ENCODE measurements around the gene LRRC3B. TPM values are rescaled to one million over a fixed set of nuclear protein-coding genes. Genes with fewer than 3 reads are reported as not detected.

LRRC3B gene
- total RNA-seq, 2 experiments from 2014 or later: not detected

DNA sequence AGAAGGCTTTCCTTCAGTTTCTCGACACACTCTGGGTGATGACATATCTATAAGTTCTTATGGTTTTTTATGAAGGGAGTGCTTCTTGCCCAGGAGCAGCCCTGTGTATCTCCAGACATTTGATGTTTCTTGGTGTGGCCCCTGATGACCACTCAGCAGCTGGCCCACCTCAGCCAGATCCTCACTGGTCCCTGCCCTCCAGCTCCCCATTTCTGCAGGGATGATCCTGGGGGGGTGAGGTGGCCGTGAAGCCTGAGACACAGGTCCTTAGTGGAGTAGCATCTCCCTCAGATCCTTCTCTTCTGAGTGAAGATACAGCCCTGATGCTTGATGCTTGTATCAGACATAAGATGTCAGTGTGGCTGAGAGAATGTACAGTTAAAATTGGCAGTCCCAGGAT lies 127.7 kb downstream of the LRRC3B start:
- no peak overlapping the region for H2AFZ ChIP-seq (ENCODE audit: low read length)
- H3K9me2 ChIP-seq (ENCODE audit: insufficient read depth, low read length): no peaks in the 10 kb centered on the region
- H4K20me1 ChIP-seq (ENCODE audit: insufficient read depth, low read length): no peaks in the 10 kb centered on the region
- H3K9me3 ChIP-seq (ENCODE audit: low read length): no peaks in the 10 kb centered on the region
- no peaks in the 10 kb centered on the region for H3K79me2 ChIP-seq (ENCODE audit: insufficient read depth, low read depth, low read length)
- CTCF ChIA-PET (ENCODE audit: unreplicated experiment): no interaction called here
- no TSS peak for BruUV-seq (replicated peaks)
- TF ChIP-seq EZH2phosphoT487 (IDR thresholded peaks at IDR 0.05; ENCODE audit: borderline replicate concordance, low read depth, low read length): no peak
- TF ChIP-seq, protein P1, sequence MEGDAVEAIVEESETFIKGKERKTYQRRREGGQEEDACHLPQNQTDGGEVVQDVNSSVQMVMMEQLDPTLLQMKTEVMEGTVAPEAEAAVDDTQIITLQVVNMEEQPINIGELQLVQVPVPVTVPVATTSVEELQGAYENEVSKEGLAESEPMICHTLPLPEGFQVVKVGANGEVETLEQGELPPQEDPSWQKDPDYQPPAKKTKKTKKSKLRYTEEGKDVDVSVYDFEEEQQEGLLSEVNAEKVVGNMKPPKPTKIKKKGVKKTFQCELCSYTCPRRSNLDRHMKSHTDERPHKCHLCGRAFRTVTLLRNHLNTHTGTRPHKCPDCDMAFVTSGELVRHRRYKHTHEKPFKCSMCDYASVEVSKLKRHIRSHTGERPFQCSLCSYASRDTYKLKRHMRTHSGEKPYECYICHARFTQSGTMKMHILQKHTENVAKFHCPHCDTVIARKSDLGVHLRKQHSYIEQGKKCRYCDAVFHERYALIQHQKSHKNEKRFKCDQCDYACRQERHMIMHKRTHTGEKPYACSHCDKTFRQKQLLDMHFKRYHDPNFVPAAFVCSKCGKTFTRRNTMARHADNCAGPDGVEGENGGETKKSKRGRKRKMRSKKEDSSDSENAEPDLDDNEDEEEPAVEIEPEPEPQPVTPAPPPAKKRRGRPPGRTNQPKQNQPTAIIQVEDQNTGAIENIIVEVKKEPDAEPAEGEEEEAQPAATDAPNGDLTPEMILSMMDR (conservative IDR thresholded peaks at IDR 0.05; ENCODE audit: low read length): no peak
- no peak overlapping the region for H3K27ac ChIP-seq (ENCODE audit: low read depth, low read length, poor library complexity, severe bottlenecking)
- no peaks in the 10 kb centered on the region for H3K4me1 ChIP-seq (ENCODE audit: insufficient read depth, low read length, poor library complexity, severe bottlenecking)
- no peak overlapping the region for H3K4me3 ChIP-seq (ENCODE audit: low read depth, low read length, poor library complexity, severe bottlenecking)
- no peak for DNase-seq (ENCODE audit: low spot score)
- H3K36me3 ChIP-seq (ENCODE audit: insufficient read depth, low read length): no peaks in the 10 kb centered on the region
- intact Hi-C loops (cut with micrococcal nuclease; ENCODE audit: unreplicated experiment): no loop called here
- no peak overlapping the region for H3K4me2 ChIP-seq (ENCODE audit: low read length)
- POLR2A ChIA-PET: no interaction called here

DNA sequence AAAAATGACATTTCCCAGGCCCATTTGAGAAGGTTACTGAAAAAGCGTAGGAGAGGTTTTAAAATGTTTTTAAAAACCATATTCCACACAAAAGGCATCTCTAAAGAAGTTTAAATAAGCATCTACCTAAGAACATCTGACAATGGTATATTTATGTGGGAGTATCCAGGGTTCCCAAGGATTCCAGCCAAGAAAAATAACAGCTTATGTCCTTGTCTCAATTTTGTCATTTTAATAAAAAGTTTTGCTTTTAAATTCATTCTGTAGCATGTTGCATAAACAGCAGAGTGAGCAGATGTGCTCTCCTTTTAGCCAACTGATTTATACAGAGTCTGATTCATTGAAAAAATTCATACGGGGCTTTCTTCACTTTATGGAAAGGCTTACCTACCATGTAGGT lies 129.9 kb downstream of the LRRC3B start:
- BruUV-seq (replicated peaks): no TSS peak
- TF ChIP-seq, protein P1 (conservative IDR thresholded peaks at IDR 0.05; ENCODE audit: low read length): no peak
- TF ChIP-seq EZH2phosphoT487 (IDR thresholded peaks at IDR 0.05; ENCODE audit: borderline replicate concordance, low read depth, low read length): no peak
- POLR2A ChIA-PET: no interaction called here

DNA sequence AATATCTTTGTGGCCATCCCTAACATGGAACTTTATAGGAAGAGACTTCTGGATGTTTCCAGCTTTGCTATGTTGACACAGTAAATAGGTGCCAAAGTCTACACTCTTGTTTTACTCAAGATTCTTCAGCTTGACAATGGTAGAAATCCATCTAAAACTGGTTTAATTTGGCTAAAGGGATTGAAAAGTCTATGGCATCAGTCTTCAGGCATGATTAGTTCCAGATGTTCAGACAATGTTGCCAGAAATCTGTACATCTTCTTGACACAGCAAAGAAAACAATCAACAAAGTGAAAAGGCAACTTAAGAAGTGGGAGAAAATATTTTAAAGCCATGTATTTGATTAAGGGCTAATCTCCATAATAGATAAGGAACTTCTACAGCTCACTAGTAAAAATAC lies 130.5 kb downstream of the LRRC3B start:
- Histone ChIP-seq H4K20me1 (ENCODE audit: insufficient read depth, low read length) (no peaks in the 10 kb centered on the region), H3K4me2 (ENCODE audit: low read length) (no peak overlapping the region), H3K36me3 (ENCODE audit: insufficient read depth, low read length) (no peaks in the 10 kb centered on the region), H3K9me2 (ENCODE audit: insufficient read depth, low read length) (no peaks in the 10 kb centered on the region), H3K4me3 (ENCODE audit: low read depth, low read length, poor library complexity, severe bottlenecking) (no peak overlapping the region), H3K9me3 (ENCODE audit: low read length) (no peaks in the 10 kb centered on the region), H3K27ac (ENCODE audit: low read depth, low read length, poor library complexity, severe bottlenecking) (no peak overlapping the region), H3K79me2 (ENCODE audit: insufficient read depth, low read depth, low read length) (no peaks in the 10 kb centered on the region), H2AFZ (ENCODE audit: low read length) (no peak overlapping the region), H3K4me1 (ENCODE audit: insufficient read depth, low read length, poor library complexity, severe bottlenecking) (no peaks in the 10 kb centered on the region)
- CTCF ChIA-PET (ENCODE audit: unreplicated experiment): no interaction called here
- TF ChIP-seq, protein P1 (conservative IDR thresholded peaks at IDR 0.05; ENCODE audit: low read length): no peak
- no peak for TF ChIP-seq EZH2phosphoT487 (IDR thresholded peaks at IDR 0.05; ENCODE audit: borderline replicate concordance, low read depth, low read length)
- no peak for DNase-seq (ENCODE audit: low spot score)
- intact Hi-C loops (cut with micrococcal nuclease; ENCODE audit: unreplicated experiment): no loop called here
- BruUV-seq (replicated peaks): no TSS peak
- POLR2A ChIA-PET: no interaction called here

More for the DNA sequence above, 129.9 kb downstream of the LRRC3B start:
- H3K36me3 ChIP-seq (ENCODE audit: insufficient read depth, low read length): no peaks in the 10 kb centered on the region
- H2AFZ ChIP-seq (ENCODE audit: low read length): no peak overlapping the region
- no peak for DNase-seq (ENCODE audit: low spot score)
- CTCF ChIA-PET (ENCODE audit: unreplicated experiment): no interaction called here
- H3K79me2 ChIP-seq (ENCODE audit: insufficient read depth, low read depth, low read length): no peaks in the 10 kb centered on the region
- no peak overlapping the region for H3K4me3 ChIP-seq (ENCODE audit: low read depth, low read length, poor library complexity, severe bottlenecking)
- H4K20me1 ChIP-seq (ENCODE audit: insufficient read depth, low read length): no peaks in the 10 kb centered on the region
- H3K9me2 ChIP-seq (ENCODE audit: insufficient read depth, low read length): no peaks in the 10 kb centered on the region
- intact Hi-C loops (cut with micrococcal nuclease; ENCODE audit: unreplicated experiment): no loop called here
- no peak overlapping the region for H3K27ac ChIP-seq (ENCODE audit: low read depth, low read length, poor library complexity, severe bottlenecking)
- no peaks in the 10 kb centered on the region for H3K4me1 ChIP-seq (ENCODE audit: insufficient read depth, low read length, poor library complexity, severe bottlenecking)
- no peaks in the 10 kb centered on the region for H3K9me3 ChIP-seq (ENCODE audit: low read length)
- H3K4me2 ChIP-seq (ENCODE audit: low read length): no peak overlapping the region

All from OCI-LY7 (cell line).